HepG2 (cell line): ENCODE results near the gene LITAFD. TPM values are rescaled to one million over a fixed set of nuclear protein-coding genes. Genes with fewer than 3 reads are reported as not detected.
A peak's percentile ranks its signal among the peaks of the same experiment; 100 is the strongest.

Source experiments
- BRCA1 ChIP-seq: sonication (generic); formaldehyde crosslinking; IDR thresholded peaks from 2 replicates; pipeline ENCODE4 v1.4.0; 2020; ENCODE audit warnings: missing genetic modification reagents
- GABPB1 ChIP-seq: IDR thresholded peaks from 2 replicates; pipeline ENCODE4 v1.6.1; 2016; ENCODE audit warnings: mild to moderate bottlenecking, missing genetic modification reagents, moderate library complexity, missing compliant biosample characterization
- ISL2 ChIP-seq: sonication (generic); formaldehyde crosslinking; IDR thresholded peaks from 2 replicates; pipeline ENCODE4 v1.5.0; 2020; ENCODE audit warnings: missing genetic modification reagents
- KDM6A ChIP-seq: IDR thresholded peaks from 2 replicates; pipeline ENCODE4 v1.6.1; 2016; ENCODE audit warnings: low read depth
- NFIC ChIP-seq: IDR thresholded peaks from 2 replicates; pipeline ENCODE4 v1.6.1; 2012; ENCODE audit warnings: mild to moderate bottlenecking, low read length, inconsistent platforms
- PAXIP1 ChIP-seq: sonication (generic); formaldehyde crosslinking; conservative IDR thresholded peaks from 2 replicates; pipeline ENCODE4 v1.4.0; 2020; ENCODE audit warnings: mild to moderate bottlenecking, missing genetic modification reagents, moderate library complexity
- RAD21 ChIP-seq: fragments of 450-650 bp; formaldehyde crosslinking; IDR thresholded peaks from 2 replicates; pipeline ENCODE4 v1.5.0; 2020; ENCODE audit warnings: mild to moderate bottlenecking
- REPIN1 ChIP-seq: sonication (generic); formaldehyde crosslinking; IDR thresholded peaks from 2 replicates; pipeline ENCODE4 v1.8.0; 2022; ENCODE audit warnings: missing genetic modification reagents, low read depth, mild to moderate bottlenecking, borderline replicate concordance
- SRY ChIP-seq: sonication (generic); formaldehyde crosslinking; IDR thresholded peaks from 2 replicates; pipeline ENCODE4 v1.8.0; 2022; ENCODE audit warnings: mild to moderate bottlenecking, missing genetic modification reagents
- ZKSCAN1 ChIP-seq: fragments of 150-350 bp; IDR thresholded peaks from 2 replicates; pipeline ENCODE4 v1.6.1; 2014; ENCODE audit warnings: low read length
- ZNF18 ChIP-seq: sonication (generic); formaldehyde crosslinking; IDR thresholded peaks from 2 replicates; pipeline ENCODE4 v1.8.0; 2022; ENCODE audit warnings: mild to moderate bottlenecking, missing genetic modification reagents; ENCODE audit not compliant: insufficient replicate concordance
- ZNF205 ChIP-seq: IDR thresholded peaks from 2 replicates; pipeline ENCODE4 v1.6.1; 2018; ENCODE audit warnings: missing biosample characterization, missing genetic modification reagents
- ZNF263 ChIP-seq: sonication (generic); formaldehyde crosslinking; IDR thresholded peaks from 2 replicates; pipeline ENCODE4 v1.4.0; 2020; ENCODE audit warnings: missing genetic modification reagents
- ZNF547 ChIP-seq: sonication (generic); formaldehyde crosslinking; IDR thresholded peaks from 2 replicates; pipeline ENCODE4 v1.5.1; 2020; ENCODE audit warnings: mild to moderate bottlenecking, missing genetic modification reagents
- ZNF746 ChIP-seq: sonication (generic); formaldehyde crosslinking; IDR thresholded peaks from 2 replicates; pipeline ENCODE4 v1.8.0; 2022; ENCODE audit warnings: mild to moderate bottlenecking, missing genetic modification reagents
- polyA plus RNA-seq, 8 experiments: library from polyadenylated mRNA; depleted of rRNA in 3 of 8; stranded (reverse) in 7 of 8; unstranded in 1 of 8; fragments of >200 nt; fragmentation: Illumina TruSeq in 4 of 8; extraction: Trizol in 4 of 8; gene quantifications; 2 replicates each; pipeline versions ENCODE4 v1.2.1 to v1.2.3, GENCODE V29; 2011 to 2016; ENCODE audit warnings: low read depth in 4 of 8, missing spikeins in 1 of 8, mixed read lengths in 1 of 8; ENCODE audit not compliant: insufficient read depth in 1 of 8
- total RNA-seq, 5 experiments: library from RNA; depleted of rRNA; stranded (reverse); fragments of >200 nt; fragmentation: Illumina TruSeq; extraction: Trizol; gene quantifications; 2 replicates each; pipeline ENCODE4 v1.2.3, GENCODE V29; 2016; ENCODE audit warnings: low read depth in 1 of 5
- TF ChIP-seq, protein P1 (sequence below): IDR thresholded peaks from 2 replicates; pipeline ENCODE4 v1.6.1; 2016; ENCODE audit warnings: mild to moderate bottlenecking
- TF ChIP-seq, protein P2 (sequence below): IDR thresholded peaks from 2 replicates; pipeline ENCODE4 v1.6.1; 2016; ENCODE audit warnings: missing genetic modification reagents, missing compliant biosample characterization
- TF ChIP-seq, protein P3 (sequence below): sonication (generic); formaldehyde crosslinking; IDR thresholded peaks from 2 replicates; pipeline ENCODE4 v1.4.0; 2020; ENCODE audit warnings: missing genetic modification reagents, borderline replicate concordance
- TF ChIP-seq, protein P4 (sequence below): sonication (generic); formaldehyde crosslinking; IDR thresholded peaks from 2 replicates; pipeline ENCODE4 v1.5.0; 2020; ENCODE audit warnings: missing genetic modification reagents

The LITAFD gene
- total and polyA plus RNA-seq, 2 of the 13 experiments (the other 11 are each of a cell fraction or from before 2014, with no cell fraction given), result not detected

DNA sequence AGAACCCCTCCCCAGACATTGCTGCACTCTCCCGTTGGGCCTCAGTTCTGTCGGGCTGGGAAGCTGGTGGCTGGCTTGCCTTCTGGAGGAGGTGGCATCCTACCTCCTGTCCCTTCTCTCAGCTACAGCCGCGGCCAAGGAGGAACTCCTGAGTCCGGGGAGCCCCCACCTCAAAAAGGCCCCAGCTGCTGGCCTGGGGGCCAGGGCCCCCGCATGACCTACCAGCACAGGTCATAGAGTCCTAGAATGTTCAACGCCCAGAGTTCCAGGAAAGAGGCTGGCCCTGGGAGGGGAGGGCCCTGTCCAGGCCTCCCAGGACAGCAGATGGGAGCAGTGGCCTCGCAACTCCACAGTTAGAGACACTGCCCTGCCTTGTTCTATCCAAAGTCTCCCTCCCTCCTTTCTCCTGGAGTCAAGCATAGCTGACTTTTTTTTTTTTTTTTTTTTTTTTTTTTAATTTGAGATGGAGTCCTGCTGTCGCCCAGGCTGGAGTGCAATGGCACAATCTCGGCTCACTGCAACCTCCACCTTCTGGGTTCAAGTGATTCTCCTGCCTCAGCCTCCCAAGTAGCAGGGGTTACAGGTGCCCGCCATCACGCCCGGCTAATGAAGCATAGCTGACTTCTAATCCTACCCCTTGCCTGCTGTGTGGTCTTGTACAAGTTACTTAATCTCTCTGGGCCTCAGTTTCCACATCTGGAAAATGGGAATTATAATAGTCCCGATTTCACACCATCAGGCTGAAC lies 20.4 kb upstream of the LITAFD start (continued):
- TF ChIP-seq KDM6A (CRISPR knock-in tag) (peak; percentile 18; the same call in 1 of the 2 replicates), REPIN1 (CRISPR knock-in tag) (0 out of 2 replicates have a peak, but pooled peaks have one; percentile 32), SRY (no peak), ZNF547 (CRISPR knock-in tag) (no peak), NFIC (no peak), PAXIP1 (CRISPR knock-in tag) (0 out of 2 replicates have a peak, but pooled peaks have one; percentile 24), ZNF18 (no peak), ZKSCAN1 (no peak), RAD21 (CRISPR knock-in tag) (0 out of 2 replicates have a peak, but pooled peaks have one; percentile 10), ZNF205 (CRISPR knock-in tag) (no peak), ISL2 (CRISPR knock-in tag) (no peak; the same call in 1 of the 2 replicates), BRCA1 (CRISPR knock-in tag) (no peak), ZNF263 (no peak), ZNF746 (CRISPR knock-in tag) (0 out of 2 replicates have a peak, but pooled peaks have one; percentile 9), GABPB1 (CRISPR knock-in tag) (no peak; the same call in 1 of the 2 replicates)
- TF ChIP-seq, protein P1, sequence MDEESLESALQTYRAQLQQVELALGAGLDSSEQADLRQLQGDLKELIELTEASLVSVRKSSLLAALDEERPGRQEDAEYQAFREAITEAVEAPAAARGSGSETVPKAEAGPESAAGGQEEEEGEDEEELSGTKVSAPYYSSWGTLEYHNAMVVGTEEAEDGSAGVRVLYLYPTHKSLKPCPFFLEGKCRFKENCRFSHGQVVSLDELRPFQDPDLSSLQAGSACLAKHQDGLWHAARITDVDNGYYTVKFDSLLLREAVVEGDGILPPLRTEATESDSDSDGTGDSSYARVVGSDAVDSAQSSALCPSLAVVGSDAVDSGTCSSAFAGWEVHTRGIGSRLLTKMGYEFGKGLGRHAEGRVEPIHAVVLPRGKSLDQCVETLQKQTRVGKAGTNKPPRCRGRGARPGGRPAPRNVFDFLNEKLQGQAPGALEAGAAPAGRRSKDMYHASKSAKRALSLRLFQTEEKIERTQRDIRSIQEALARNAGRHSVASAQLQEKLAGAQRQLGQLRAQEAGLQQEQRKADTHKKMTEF (CRISPR knock-in tag), result no peak
- TF ChIP-seq, protein P2, sequence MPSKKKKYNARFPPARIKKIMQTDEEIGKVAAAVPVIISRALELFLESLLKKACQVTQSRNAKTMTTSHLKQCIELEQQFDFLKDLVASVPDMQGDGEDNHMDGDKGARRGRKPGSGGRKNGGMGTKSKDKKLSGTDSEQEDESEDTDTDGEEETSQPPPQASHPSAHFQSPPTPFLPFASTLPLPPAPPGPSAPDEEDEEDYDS, result no peak
- TF ChIP-seq, protein P3, sequence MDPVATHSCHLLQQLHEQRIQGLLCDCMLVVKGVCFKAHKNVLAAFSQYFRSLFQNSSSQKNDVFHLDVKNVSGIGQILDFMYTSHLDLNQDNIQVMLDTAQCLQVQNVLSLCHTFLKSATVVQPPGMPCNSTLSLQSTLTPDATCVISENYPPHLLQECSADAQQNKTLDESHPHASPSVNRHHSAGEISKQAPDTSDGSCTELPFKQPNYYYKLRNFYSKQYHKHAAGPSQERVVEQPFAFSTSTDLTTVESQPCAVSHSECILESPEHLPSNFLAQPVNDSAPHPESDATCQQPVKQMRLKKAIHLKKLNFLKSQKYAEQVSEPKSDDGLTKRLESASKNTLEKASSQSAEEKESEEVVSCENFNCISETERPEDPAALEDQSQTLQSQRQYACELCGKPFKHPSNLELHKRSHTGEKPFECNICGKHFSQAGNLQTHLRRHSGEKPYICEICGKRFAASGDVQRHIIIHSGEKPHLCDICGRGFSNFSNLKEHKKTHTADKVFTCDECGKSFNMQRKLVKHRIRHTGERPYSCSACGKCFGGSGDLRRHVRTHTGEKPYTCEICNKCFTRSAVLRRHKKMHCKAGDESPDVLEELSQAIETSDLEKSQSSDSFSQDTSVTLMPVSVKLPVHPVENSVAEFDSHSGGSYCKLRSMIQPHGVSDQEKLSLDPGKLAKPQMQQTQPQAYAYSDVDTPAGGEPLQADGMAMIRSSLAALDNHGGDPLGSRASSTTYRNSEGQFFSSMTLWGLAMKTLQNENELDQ (CRISPR knock-in tag), result no peak
- TF ChIP-seq, protein P4, sequence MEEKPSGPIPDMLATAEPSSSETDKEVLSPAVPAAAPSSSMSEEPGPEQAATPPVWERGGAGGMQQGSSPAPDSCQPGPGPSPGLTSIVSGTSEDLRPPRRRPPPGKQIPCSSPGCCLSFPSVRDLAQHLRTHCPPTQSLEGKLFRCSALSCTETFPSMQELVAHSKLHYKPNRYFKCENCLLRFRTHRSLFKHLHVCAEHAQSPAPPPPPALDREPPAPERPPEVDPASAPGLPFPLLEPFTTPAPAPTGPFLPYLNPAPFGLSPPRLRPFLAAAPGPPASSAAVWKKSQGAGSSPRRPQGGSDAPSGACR (CRISPR knock-in tag), result no peak
